ENCODE measurements around the gene TIMP1. TPM values are rescaled to one million over a fixed set of nuclear protein-coding genes. Genes with fewer than 3 reads are reported as not detected.

Gene TIMP1
- polyA plus RNA-seq, 1 of the 3 experiments (the other 2 are of a cell fraction) = 323 TPM

- no peak for TF ChIP-seq MAX (IDR thresholded peaks at IDR 0.05; ENCODE audit: low read depth)
- no peak for TF ChIP-seq ELF1 (IDR thresholded peaks at IDR 0.05)
- TF ChIP-seq IRF3 (IDR thresholded peaks at IDR 0.05; ENCODE audit: low read depth, low read length) = no peak
- no peak for TF ChIP-seq GATA2 (CRISPR knock-in tag; IDR thresholded peaks at IDR 0.05)
- TF ChIP-seq USF2 (IDR thresholded peaks at IDR 0.05; ENCODE audit: borderline replicate concordance, low read depth, low read length) = no peak
- no peak for TF ChIP-seq TCF12 (IDR thresholded peaks at IDR 0.05)
- no peak for TF ChIP-seq FOXJ3 (CRISPR knock-in tag; IDR thresholded peaks at IDR 0.05)
- TF ChIP-seq RCOR1 (IDR thresholded peaks at IDR 0.05; ENCODE audit: low read length) = no peak
Observed at GRCh38 chrX:47620303-47620685, 38.1 kb downstream of the TIMP1 start (continued).

- Histone ChIP-seq H3K4me3 (ENCODE audit: low read depth in 2 of 2, low read length in 1 of 2) (no peak overlapping the region), H3K9me3 (no peaks in the 10 kb centered on the region), H3K36me3 (replicated peaks in 1 of 2; ENCODE audit: control insufficient read depth in 1 of 2, insufficient read depth in 2 of 2, low read length in 1 of 2) (no peaks in the 10 kb centered on the region), H2AFZ (ENCODE audit: low read depth) (no peak overlapping the region), H3K4me2 (no peak overlapping the region), H3K27ac (ENCODE audit: low read depth in 2 of 2, low read length in 1 of 2) (no peak overlapping the region), H3K9me2 (no peaks in the 10 kb centered on the region), H3K9ac (no peak overlapping the region), H3K4me1 (ENCODE audit: control insufficient read depth in 1 of 2, insufficient read depth in 2 of 2, low read depth in 1 of 2, low read length in 1 of 2) (peaks cover 0 to 9% of the 10 kb centered on the region in 2 experiments; a peak in 1 of 4 replicates), H4K20me1 (ENCODE audit: insufficient read depth) (no peaks in the 10 kb centered on the region), H3F3A (replicated peaks; ENCODE audit: insufficient read depth) (no peaks in the 10 kb centered on the region), H3K79me2 (ENCODE audit: insufficient read depth) (no peaks in the 10 kb centered on the region), H3K27me3 (ENCODE audit: insufficient read depth) (peaks cover 19% of the 10 kb centered on the region)
- CTCF ChIA-PET = interaction anchor here (2.3 kb wide), 1 partner anchor 81 kb away, joined by 7 read pairs; no protein-coding TSS in a partner anchor
- DNase-seq = no peak
- POLR2A ChIA-PET = no interaction called here
- 46% methylated on average over 6 of the region's 6 CpGs for WGBS (ENCODE audit: low lambda C conversion rate)
- TF ChIP-seq MAX (IDR thresholded peaks at IDR 0.05; ENCODE audit: low read depth) (no peak), EP300 (IDR thresholded peaks at IDR 0.05; ENCODE audit: borderline replicate concordance in 1 of 2, low read depth in 1 of 2, low read length in 1 of 2) (no peak), PBX3 (IDR thresholded peaks at IDR 0.05) (no peak), NFIC (IDR thresholded peaks at IDR 0.05; ENCODE audit: borderline replicate concordance) (no peak), REST (IDR thresholded peaks at IDR 0.05; ENCODE audit: low read depth, low read length) (no peak), FOSL2 (IDR thresholded peaks at IDR 0.05; ENCODE audit: borderline replicate concordance, low read depth) (no peak), GATA2 (CRISPR knock-in tag; IDR thresholded peaks at IDR 0.05) (no peak), SMC3 (IDR thresholded peaks at IDR 0.05; ENCODE audit: low read depth, low read length) (no peak), RAD21 (IDR thresholded peaks at IDR 0.05; ENCODE audit: low read length) (no peak), TCF12 (IDR thresholded peaks at IDR 0.05) (no peak), CHD2 (IDR thresholded peaks at IDR 0.05; ENCODE audit: low read length, partially characterized antibody) (no peak), NRF1 (IDR thresholded peaks at IDR 0.05; ENCODE audit: low read depth, low read length) (no peak), EZH2phosphoT487 (IDR thresholded peaks at IDR 0.05; ENCODE audit: borderline replicate concordance, low read depth) (no peak)
Observed at GRCh38 chrX:47621851-47622250, 39.6 kb downstream of the TIMP1 start.
